HG02798 (cell line): ENCODE data around the gene ESR1.

Experiments
- ATAC-seq: cut with Tn5 transposase; IDR thresholded peaks from one replicate; pipeline ENCODE4 v1.9.1; 2021; ENCODE audit warnings: mild to moderate bottlenecking; ENCODE audit not compliant: unreplicated experiment, poor library complexity

Gene ESR1

GRCh38 chr6:151807513-151808370 lies at the start of gene ESR1:
Gene ESR1, plus strand, starts transcription at chr6:151807682. Its CDS starts 231 bp downstream, at chr6:151807913.
- ATAC-seq = no peak

GRCh38 chr6:151760486-151760885 lies 47.0 kb upstream of the ESR1 start:
- ATAC-seq = no peak

- ATAC-seq = no peak
These were observed 45.6 kb upstream of the ESR1 start for GRCh38 chr6:151761851-151762250.

- no peak for ATAC-seq
These were observed 44.7 kb upstream of the ESR1 start for GRCh38 chr6:151762817-151763216.

GRCh38 chr6:151763303-151763702 lies 44.2 kb upstream of the ESR1 start:
- no peak for ATAC-seq

GRCh38 chr6:151763938-151764680 lies 43.4 kb upstream of the ESR1 start:
- ATAC-seq = peak; percentile 82

- ATAC-seq = peak; percentile 63
These were observed 42.0 kb upstream of the ESR1 start for GRCh38 chr6:151765444-151765886.

GRCh38 chr6:151772446-151772845 lies 35.0 kb upstream of the ESR1 start:
- ATAC-seq = no peak

- no peak for ATAC-seq
These were observed 34.1 kb upstream of the ESR1 start for GRCh38 chr6:151773382-151773781.

GRCh38 chr6:151782560-151782959 lies 24.9 kb upstream of the ESR1 start:
- ATAC-seq = no peak

- ATAC-seq = no peak
These were observed 23.8 kb upstream of the ESR1 start for GRCh38 chr6:151783692-151784091.

- ATAC-seq = no peak
These were observed 22.9 kb upstream of the ESR1 start for GRCh38 chr6:151784441-151785214.

GRCh38 chr6:151796842-151797530 lies 10.5 kb upstream of the ESR1 start:
- no peak for ATAC-seq

- no peak for ATAC-seq
These were observed 3.7 kb upstream of the ESR1 start for GRCh38 chr6:151803743-151804142.

GRCh38 chr6:151804585-151805285 lies 2.7 kb upstream of the ESR1 start:
- ATAC-seq = no peak

GRCh38 chr6:151805286-151805840 lies 2.1 kb upstream of the ESR1 start:
- ATAC-seq = no peak

- ATAC-seq = no peak
These were observed 547 bp upstream of the ESR1 start for GRCh38 chr6:151806757-151807512.
